ENCODE data around the gene GAA. TPM values are rescaled to one million over a fixed set of nuclear protein-coding genes. Genes with fewer than 3 reads are reported as not detected.

GAA gene
- total RNA-seq, 4 donors from 2014 or later, result 42.1 to 131 (median 83.2) TPM

DNA sequence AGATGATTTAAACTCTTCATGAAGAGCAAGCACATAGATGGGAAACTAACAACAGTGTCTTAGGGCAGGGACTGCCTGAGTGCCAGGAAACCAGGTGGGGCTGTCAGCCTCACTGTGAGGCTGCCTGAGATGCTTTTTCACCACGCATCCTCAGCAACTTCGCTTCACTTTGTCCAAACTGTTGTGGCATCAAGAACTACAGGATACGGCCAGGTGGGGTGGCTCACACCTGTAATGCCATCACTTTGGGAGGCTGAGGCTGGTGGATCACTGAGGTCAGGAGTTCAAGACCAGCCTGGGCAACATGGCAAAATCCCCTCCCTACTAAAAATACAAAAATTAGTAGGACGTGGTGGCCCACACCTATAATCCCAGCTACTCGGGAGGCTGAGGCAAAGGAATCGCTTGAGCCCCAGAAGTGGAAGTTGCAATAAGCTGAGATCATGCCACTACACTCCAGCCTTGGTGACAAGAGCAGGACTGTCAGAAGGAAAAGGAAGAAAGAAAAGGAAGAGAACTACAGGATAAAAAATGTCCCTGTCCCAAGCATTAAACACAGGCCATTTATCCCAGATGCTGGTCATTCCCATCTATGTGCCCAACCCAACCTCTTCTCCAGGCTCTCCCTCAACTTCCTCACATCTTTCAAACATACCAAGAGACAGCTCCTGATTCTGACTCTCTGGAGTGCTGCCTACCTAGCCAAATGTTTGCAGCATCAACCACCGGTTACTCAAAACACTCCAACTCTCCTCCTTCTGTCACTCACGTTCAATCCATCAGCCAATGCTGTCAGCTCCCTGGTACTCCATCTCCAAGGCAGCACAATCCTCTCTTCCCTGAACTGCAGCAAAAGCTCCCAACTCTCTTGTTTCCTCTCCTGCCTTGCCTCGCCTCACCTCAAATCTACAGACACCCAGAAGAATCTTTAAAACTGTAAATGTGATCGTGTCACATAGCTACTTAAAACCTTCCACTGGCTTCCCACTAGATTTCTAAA, 44.0 kb downstream of the GAA start:
- H3K36me3 ChIP-seq, result peaks cover 34 to 35% of the 10 kb centered on the region in 2 donors
- intact Hi-C loops (cut with DNase I), result loop anchor here (5.0 kb wide), 1 partner anchor 72 kb away; no protein-coding TSS in a partner anchor
- H3K4me3 ChIP-seq (replicated peaks in 1 of 3), result peak overlapping the region in 1 of 3 donors; percentile 99
- no peak for DNase-seq
- peaks cover 22% of the 10 kb centered on the region in 2 donors for H3K4me1 ChIP-seq
- 52 to 59% methylated on average over 10 of the region's 10 CpGs for WGBS, 2 donors
- no peaks in the 10 kb centered on the region for H3K9me3 ChIP-seq
- no peaks in the 10 kb centered on the region for H3K27me3 ChIP-seq
- TF ChIP-seq POLR2A (IDR thresholded peaks at IDR 0.05) (no peak), CTCF (IDR thresholded peaks at IDR 0.05) (no peak)
- peak overlapping the region in 1 of 3 donors; percentile 92 for H3K27ac ChIP-seq

GRCh38 chr17:80146121-80147034, 45.0 kb downstream of the GAA start:
- intact Hi-C loops (cut with DNase I), result loop anchor here (5.0 kb wide), 1 partner anchor 71 kb away; no protein-coding TSS in a partner anchor
- peak; percentile 6 to 22 for DNase-seq

GRCh38 chr17:80147035-80147822, 45.8 kb downstream of the GAA start, which contains the start of gene EIF4A3:
Gene EIF4A3, minus strand, starts transcription at chr17:80147128. Its CDS starts 167 bp downstream, at chr17:80146961.
- Histone ChIP-seq H3K9me3 (no peaks in the 10 kb centered on the region), H3K27me3 (no peaks in the 10 kb centered on the region), H3K27ac (peak within 1 kb of the TSS; percentile 57 to 94 (median 94)), H3K4me3 (replicated peaks in 1 of 3) (peak within 1 kb of the TSS; percentile 79 to 99 (median 91)), H3K4me1 (peaks cover 22 to 25% of the 10 kb centered on the region in 2 donors), H3K36me3 (peaks cover 17 to 18% of the 10 kb centered on the region in 2 donors)
- WGBS, 2 donors, result 0 to 1% methylated on average over 9 to 53 of the region's 90 CpGs
- peak in 1 of 6 experiments; percentile 23 for TF ChIP-seq CTCF (IDR thresholded peaks at IDR 0.05)
- TF ChIP-seq POLR2A (IDR thresholded peaks at IDR 0.05), result peak; percentile 57 to 97
- intact Hi-C loops (cut with DNase I), result loop anchor here (5.0 kb wide), 1 partner anchor 70 kb away; no protein-coding TSS in a partner anchor
- peak; percentile 98 to 99 for DNase-seq

More at GRCh38 chr17:80146121-80147034, 45.0 kb downstream of the GAA start:
- Histone ChIP-seq H3K9me3 (no peaks in the 10 kb centered on the region), H3K4me1 (peaks cover 22% of the 10 kb centered on the region in 2 donors), H3K27me3 (no peaks in the 10 kb centered on the region), H3K4me3 (replicated peaks in 1 of 3) (peak overlapping the region; percentile 48 to 99 (median 91)), H3K36me3 (peaks cover 25 to 26% of the 10 kb centered on the region in 2 donors), H3K27ac (peak overlapping the region; percentile 16 to 94 (median 92))
- TF ChIP-seq POLR2A (IDR thresholded peaks at IDR 0.05) (no peak), CTCF (IDR thresholded peaks at IDR 0.05) (peak in 1 of 6 experiments; percentile 10)
- 1 to 4% methylated on average over 12 to 14 of the region's 69 CpGs for WGBS, 2 donors

DNA sequence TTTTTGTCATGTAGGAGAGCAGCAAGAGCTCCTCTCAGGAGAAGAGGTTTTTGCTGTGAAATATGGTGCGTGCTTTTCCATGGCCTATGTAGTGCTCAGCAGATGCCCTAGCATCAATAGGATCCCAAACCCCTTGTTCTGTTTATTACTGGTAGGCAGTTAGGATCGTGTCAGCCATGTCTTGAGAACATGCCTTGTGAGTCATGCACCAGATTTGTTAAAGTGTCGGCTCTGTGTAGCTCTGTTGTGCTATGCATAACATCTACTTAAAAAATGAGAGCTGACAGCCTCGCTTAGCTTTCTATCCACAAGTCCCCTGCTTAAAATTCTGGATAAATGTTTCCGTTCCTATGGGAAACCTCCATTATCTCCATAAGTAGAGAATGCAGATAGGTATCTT, 50.0 kb downstream of the GAA start:
- TF ChIP-seq CTCF (IDR thresholded peaks at IDR 0.05), result no peak
- no peak for TF ChIP-seq POLR2A (IDR thresholded peaks at IDR 0.05)
- 68 to 78% methylated on average over 5 of the region's 5 CpGs for WGBS, 2 donors
- no peak for DNase-seq
- H3K27me3 ChIP-seq, result no peaks in the 10 kb centered on the region
- no peaks in the 10 kb centered on the region for H3K9me3 ChIP-seq
- intact Hi-C loops (cut with DNase I), result no loop called here
- H3K4me3 ChIP-seq (replicated peaks in 1 of 3), result no peak overlapping the region
- H3K36me3 ChIP-seq, result no peaks in the 10 kb centered on the region
- H3K27ac ChIP-seq, result no peak overlapping the region
- peaks cover 5 to 7% of the 10 kb centered on the region in 2 donors for H3K4me1 ChIP-seq
